ENCODE results near the gene VPS41.
"Not testable (repeated sequence)": the region's sequence is repeated elsewhere in the genome, so short reads cannot be mapped to it uniquely, and the experiment has no call there.

Gene VPS41

DNA sequence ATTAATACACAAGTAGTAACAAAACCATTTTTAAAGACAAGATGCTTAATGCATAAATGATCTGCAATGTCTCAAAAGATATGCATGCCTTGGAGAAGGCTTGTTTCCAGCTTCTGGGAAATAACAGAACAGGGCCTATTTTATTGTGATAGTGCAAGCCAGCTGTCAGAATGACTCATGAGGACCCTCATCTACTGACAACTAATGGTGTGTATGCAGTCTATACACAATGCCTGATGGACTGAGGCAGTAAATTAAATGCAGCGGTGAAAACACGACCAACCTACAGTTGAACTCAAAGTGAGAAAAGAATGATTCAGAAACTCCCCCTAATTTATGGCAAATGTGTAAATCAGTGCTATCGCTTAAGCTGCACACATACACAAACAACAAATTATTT is 46.3 kb downstream of the VPS41 start:
- FAIRE-seq (no peak), DNase-seq (ENCODE audit: extremely low spot score, insufficient read length, low read depth) (no peak)

- no peak for FAIRE-seq
- no peak for DNase-seq (ENCODE audit: extremely low spot score, insufficient read length, low read depth)
Observed at GRCh38 chr7:38858259-38858884, 50.6 kb downstream of the VPS41 start.

DNA sequence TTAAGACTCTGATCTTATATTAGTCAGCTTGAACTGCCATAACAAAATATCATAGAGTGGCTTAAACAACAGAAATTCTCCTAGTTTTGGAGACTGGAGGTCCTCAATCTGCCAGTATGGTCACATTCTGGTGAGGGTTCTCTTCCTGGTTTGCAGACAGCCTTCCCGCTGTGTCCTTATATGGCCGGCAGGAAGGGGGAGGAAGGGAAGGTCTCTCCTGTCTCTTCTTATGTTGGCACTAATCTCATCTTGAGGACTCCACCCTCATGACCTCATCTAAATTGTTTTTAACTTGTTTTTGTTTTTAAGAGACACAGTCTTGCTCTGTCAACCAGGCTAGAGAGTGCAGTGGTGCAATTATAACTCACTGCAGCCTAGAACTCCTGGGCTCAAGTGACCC is 53.1 kb downstream of the VPS41 start:
- FAIRE-seq (no peak), DNase-seq (ENCODE audit: extremely low spot score, insufficient read length, low read depth) (no peak)

DNA sequence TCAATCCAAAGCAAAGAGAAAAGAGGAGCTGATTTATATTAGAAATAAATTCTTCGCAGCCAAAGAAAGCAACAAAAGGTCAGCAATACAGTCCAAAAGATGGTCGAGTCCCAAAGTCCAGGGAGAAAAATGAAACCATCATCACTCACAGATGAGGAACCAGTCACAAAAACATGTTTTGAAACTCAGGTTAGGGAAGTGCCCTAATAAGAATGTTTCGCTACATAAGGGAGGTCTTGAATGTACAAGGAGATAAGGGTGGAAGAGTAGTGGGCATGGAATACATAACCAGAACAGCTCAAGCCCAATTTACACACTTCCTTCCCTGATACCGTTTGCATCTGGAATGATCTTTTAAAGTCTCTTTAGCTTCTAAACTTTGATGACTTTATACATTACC is 53.6 kb downstream of the VPS41 start:
- no peak for FAIRE-seq
- no peak for DNase-seq (ENCODE audit: extremely low spot score, insufficient read length, low read depth)

DNA sequence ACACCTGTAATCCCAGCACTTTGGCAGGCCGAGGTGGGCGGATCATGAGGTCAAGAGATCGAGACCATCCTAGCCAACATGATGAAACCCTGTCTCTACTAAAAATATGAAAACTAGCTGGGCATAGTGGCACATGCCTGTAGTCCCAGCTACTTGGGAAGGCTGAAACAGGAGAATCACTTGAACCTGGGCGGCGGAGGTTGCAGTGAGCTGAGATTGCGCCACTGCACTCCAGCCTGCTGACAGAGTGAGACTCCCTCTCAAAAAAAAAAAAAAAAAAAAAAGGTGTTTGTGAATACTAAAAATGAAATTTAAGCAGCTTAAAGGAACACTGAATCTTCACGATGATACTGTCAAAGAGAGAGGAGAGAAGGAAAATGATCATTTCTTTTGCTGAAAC is 54.0 kb downstream of the VPS41 start:
- DNase-seq (ENCODE audit: extremely low spot score, insufficient read length, low read depth); FAIRE-seq: not testable (repeated sequence)

DNA sequence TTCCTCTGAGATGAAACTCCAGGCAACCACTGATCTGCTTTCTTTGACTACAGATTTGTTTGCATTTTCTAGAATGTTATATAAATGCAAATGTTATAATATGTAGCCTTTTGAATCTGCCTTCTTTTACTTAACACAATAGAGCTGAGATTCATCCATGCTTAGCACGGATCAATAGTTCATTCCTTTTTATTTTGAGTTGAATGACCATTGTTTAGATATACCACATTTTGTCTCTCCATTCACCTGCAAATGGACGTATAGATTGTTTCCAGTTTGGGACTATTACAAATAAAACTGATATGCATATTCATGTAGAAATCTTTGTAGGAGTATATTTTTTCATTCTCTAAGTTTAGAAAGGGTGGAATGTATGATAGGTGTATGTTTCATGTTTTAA is 57.7 kb downstream of the VPS41 start:
- DNase-seq (ENCODE audit: extremely low spot score, insufficient read length, low read depth) (no peak), FAIRE-seq (no peak)

DNA sequence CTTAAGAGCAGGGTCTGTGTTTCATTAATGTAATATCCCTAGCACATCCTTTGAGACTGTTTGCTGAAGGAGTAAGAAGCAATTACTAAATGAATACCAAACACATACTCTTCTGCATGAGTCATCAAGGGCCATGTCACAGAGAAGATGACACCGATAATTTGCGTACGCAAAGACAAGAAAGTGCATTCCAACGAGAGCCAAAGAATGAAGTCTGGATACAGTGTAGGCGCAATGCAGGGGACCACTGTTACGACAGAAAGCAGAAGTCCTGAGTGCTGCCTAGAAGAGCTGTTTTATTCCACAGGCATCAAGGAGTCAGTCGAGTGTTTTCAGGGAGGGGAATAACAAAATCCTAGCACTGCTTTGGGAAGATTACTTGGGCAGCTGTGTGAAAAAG is 62.7 kb downstream of the VPS41 start:
- FAIRE-seq (no peak), DNase-seq (ENCODE audit: extremely low spot score, insufficient read length, low read depth) (no peak)

GRCh38 chr7:38844952-38845563 is 63.9 kb downstream of the VPS41 start:
- DNase-seq (ENCODE audit: extremely low spot score, insufficient read length, low read depth) (no peak), FAIRE-seq (no peak)

GRCh38 chr7:38842746-38843145 is 66.2 kb downstream of the VPS41 start:
- no peak for FAIRE-seq

GRCh38 chr7:38840736-38841460 is 68.1 kb downstream of the VPS41 start:
- FAIRE-seq (no peak), DNase-seq (ENCODE audit: extremely low spot score, insufficient read length, low read depth) (no peak)

More at GRCh38 chr7:38842746-38843145, 66.2 kb downstream of the VPS41 start:
- no peak for DNase-seq (ENCODE audit: extremely low spot score, insufficient read length, low read depth)

DNA sequence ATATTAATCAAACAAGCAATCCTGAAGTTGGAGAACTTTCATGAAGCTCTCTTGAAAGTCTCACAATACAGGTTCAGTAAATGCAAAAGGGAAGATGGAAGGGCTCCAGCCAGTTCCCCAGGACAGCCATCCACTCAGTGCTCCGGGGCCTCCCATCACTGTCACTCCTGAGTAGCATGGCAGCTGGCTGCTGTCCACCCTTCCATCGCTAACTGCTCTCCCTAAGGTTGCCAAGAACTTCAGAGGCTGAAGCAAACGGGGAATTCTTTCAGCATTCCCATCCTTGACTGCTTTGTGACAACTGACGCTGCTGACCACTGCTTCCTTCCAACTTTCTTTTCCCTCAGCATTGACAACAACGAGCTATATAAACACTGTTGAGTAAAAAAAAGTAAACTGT is 69.1 kb downstream of the VPS41 start:
- FAIRE-seq (no peak), DNase-seq (ENCODE audit: extremely low spot score, insufficient read length, low read depth) (no peak)

DNA sequence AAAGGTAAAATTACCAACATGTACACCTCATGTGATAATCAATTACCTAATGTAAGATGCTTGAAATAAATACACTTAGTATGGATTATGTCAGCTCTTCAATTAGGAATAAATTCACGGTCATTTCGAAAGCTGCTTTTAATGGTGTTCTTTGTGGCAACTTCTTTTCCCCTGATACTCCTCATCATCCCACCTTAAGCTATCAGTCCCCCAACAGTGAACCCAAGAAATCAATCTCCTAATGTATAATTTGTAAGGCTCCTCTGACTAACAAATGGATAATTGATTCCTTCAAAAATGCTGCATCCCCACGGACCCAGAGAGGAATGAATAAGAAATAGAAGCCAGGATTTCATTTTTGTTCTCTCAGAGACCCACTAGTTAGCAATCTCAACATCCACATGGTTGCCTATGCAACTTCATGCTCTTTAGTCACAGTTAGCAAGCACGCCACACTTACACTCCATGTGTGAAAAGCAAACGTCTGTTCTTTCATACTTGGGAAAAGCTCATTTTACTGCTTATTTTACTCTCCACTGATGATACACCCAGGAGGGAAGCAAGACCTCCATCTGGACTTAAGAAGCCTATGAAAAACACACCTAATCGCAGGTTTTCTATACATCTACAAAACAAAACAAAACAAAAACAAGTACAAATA is 70.1 kb downstream of the VPS41 start:
- no peak for DNase-seq (ENCODE audit: extremely low spot score, insufficient read length, low read depth)
- FAIRE-seq, result no peak

GRCh38 chr7:38834357-38834756 is 74.6 kb downstream of the VPS41 start:
- FAIRE-seq (peak; percentile 42), DNase-seq (ENCODE audit: extremely low spot score, insufficient read length, low read depth) (no peak)

DNA sequence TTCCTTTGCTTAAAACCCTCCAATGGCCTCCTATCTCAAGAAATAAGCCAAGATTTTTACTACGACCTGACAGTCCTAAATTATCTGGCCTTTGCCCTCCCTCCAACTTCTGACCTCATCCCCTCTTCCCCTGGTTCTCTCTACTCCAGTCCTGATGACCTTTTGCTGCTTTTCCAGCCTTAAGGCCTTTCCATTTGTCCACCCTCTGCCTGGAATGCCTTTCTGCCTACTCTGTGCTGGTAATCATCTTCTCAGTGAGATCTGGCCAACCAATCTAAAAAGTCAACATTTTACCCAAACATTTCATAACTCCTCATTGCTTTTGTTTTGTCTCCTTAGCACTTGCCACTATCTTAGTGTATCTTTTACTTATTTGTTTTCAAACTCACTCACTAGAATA is 75.7 kb downstream of the VPS41 start:
- no peak for DNase-seq (ENCODE audit: extremely low spot score, insufficient read length, low read depth)
- FAIRE-seq, result no peak

DNA sequence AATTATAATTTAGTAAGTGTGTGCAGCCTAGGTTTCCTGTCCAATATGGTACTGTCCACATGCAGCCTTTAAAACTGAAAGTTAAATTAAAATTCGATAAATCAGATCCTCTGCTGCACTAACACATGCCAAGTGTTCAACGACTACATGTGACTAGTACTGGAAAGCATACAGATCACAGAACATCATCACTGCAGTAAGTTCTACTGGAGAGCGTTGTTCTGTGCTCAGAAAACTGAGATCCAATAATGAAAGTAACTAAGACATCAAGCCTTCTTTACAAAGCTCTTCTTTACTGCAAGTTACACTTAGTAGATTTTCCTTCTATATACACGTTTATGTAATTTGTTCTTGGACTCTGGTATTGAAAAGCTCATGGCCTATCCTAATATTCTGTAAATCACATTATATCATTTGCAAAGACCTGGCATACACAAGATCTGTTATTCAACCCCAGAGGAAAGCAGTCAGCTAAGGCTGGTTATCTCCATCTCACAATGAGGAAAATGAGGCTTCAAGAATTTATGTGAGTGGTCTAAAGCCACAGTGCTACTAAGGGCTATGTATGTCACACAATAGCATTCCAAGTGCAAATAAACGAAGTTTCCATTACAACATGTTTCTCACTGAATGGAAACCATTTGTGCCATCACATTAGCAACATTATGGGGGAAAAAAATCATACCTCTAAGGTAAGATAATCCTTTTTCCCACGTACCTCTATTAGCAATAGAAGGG is 77.6 kb downstream of the VPS41 start:
- DNase-seq (ENCODE audit: extremely low spot score, insufficient read length, low read depth) (no peak), FAIRE-seq (no peak)

- DNase-seq (ENCODE audit: extremely low spot score, insufficient read length, low read depth) (no peak), FAIRE-seq (no peak)
Observed at GRCh38 chr7:38830826-38831225, 78.2 kb downstream of the VPS41 start.

GRCh38 chr7:38829488-38830165 is 79.4 kb downstream of the VPS41 start:
- DNase-seq (ENCODE audit: extremely low spot score, insufficient read length, low read depth) (no peak), FAIRE-seq (no peak)

DNA sequence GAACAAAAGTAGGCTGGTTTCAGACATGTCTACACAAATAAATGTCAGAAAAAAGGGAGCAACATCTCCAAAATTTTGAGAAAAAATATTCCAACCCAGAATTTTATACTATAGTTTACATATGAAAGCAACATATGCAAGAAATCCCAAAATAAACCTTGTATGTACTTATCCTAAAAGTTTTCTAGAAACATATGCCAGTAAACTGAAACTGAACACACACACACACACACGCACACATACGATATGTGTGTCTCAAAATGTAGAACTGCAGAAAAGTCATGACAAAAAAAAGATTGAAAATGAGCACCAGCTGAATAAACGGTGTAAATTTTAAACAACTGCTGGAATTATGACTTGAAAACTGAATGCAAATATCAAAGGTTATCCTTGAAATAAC is 81.0 kb downstream of the VPS41 start:
- FAIRE-seq (no peak), DNase-seq (ENCODE audit: extremely low spot score, insufficient read length, low read depth) (no peak)

- no peak for FAIRE-seq
- no peak for DNase-seq (ENCODE audit: extremely low spot score, insufficient read length, low read depth)
Observed at GRCh38 chr7:38825721-38826440, 83.1 kb downstream of the VPS41 start.

Data from GM18507 (cell line).